Hematopoietic multipotent progenitor cell (in vitro differentiated cells): ENCODE results near the gene ARHGEF7. TPM values are rescaled to one million over a fixed set of nuclear protein-coding genes. Genes with fewer than 3 reads are reported as not detected.

Source experiments
- DNase-seq, 3 donors: peaks; one replicate each; pipeline ENCODE4 v3.0.0-alpha.2; 2011 to 2015; ENCODE audit warnings: low read depth in 2 of 3, low spot score in 2 of 3
- total RNA-seq: library from RNA; depleted of rRNA; stranded (reverse); fragments of >200 nt; gene quantifications from one replicate; pipeline ENCODE4 v1.2.3, GENCODE V29; 2012

ARHGEF7 gene
- total RNA-seq, 1 donor: 34.2 TPM

GRCh38 chr13:111099290-111099689, 15.8 kb upstream of the ARHGEF7 start:
- DNase-seq: no peak

GRCh38 chr13:111110054-111110453, 5.1 kb upstream of the ARHGEF7 start:
- DNase-seq: no peak

DNA sequence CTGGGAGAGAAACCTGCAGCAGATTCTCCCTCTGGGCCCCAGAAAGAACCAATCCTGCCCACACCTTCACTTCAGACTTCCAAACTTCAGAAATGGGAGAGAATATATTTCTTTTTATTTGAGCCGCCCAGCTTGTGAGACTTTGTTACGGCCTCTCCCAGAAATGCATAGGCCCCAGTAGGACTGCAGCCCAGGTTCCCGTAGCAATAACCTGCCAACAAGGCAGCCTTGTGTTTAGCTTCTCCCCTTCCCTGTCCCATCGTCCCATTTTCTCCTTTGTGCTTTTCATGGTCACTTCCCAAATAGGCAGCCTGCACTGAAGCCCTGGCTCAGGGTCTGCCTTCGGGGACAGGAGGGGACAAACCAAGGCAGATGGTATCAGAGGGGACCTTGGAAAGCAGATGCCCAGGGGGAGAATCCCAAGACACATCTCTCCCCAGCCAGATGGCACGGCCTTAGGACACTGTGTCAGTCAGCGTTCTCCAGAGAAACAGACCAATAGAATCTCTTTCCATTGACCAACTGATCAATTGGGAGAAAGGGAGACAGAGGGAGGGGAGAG, 3.7 kb upstream of the ARHGEF7 start:
- no peak for DNase-seq

DNA sequence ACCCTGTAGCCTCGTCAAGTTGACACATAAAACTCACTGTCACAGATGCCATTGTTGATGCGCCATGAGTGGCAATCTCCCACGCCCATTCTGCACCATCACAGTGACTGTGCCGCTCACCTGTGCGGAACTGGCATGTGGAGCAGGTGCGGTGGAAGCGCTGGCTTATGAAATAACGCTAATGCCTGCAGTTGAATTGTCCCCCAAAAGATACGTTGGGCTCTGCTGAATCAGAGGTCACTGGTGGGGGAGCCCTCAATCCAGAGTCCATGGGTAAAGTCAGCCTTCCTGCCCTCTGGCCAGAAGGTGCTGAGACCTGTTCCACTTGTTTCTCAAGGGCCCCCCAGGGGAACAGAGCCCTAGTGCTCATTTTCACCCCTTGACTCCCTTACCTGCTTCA, 2.9 kb upstream of the ARHGEF7 start:
- DNase-seq: no peak

DNA sequence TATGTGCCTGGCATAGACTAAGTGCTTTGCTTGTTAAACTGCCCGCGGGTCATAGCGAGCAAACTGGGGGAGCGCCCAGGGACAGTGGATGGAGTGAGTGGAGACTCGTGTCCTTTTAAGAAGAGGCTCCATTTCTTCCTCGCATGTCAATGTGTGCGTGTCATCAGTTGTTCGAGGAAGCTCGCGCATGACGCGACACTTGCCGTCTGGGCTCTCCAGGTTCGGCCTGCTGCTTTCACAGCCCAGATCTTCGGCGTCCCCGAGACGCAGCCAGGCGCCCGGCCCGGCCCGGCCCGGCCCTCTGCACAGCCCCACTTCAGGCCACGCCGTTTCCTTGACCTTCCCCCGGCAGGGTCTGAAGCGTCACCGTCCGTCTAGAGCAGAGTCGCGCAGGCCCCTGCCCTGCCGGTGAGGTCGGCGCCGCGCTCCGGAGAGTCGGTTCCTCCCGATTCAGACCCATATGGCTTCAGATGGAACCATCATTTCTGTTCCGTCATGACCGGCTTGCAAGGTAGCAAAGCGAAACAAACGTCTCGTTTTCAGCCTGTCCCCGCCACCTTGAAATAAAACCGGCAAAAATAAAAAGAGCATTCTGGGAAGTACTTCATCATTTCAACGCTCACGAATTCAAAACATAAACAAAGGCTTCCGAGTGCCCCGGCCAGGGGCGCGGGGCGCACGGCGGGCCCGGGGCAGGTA, 599 bp upstream of the ARHGEF7 start:
- peak in 2 of 3 donors; percentile 41 to 57 for DNase-seq

DNA sequence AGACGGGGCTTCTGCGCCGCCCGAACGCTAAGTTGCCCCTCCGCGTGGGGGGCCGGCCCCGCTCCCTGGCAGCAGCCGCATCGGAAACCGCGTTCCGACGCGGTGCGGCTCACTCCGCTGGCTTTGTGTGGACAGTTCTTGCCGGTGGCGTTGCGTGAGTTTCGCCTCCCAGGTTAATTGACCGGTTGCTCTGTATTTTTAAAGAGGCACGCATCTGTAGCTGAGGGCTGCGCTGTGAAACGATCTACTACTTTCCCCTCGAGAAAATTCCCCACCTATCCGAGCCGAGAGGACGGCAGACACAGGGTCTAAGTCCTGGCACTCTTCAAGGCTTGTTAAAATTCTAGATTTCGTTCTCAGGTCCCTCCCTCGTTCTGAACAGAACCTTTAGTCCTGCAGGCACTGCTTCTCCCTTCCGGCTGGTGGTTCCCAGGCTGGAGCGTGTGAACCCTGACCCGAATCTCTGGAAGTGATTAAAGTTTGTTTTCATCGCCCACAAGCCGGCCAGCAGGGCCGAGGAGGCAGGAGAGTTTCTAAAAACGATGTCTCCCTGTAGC, 933 bp downstream of the ARHGEF7 start:
- peak in 1 of 3 donors; percentile 17 for DNase-seq

DNA sequence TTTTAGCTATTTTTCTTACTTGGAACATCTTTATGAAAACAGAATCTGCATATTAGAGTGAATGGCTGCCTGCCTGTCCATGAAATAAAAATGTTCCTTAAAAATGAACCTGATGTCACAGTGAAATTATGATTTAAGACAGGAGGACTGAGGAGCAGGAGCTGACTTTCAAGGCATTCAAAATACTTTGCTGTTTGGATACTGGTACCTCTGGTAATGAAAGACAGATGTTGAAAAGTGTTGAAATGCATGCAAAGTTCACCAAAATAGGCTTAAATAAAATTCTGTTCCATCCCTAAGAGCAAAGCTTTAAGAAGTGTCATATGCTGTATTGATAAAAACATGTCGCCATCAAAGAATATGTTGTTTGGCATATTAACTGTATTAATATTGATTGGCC, 1.7 kb downstream of the ARHGEF7 start:
- DNase-seq: no peak

DNA sequence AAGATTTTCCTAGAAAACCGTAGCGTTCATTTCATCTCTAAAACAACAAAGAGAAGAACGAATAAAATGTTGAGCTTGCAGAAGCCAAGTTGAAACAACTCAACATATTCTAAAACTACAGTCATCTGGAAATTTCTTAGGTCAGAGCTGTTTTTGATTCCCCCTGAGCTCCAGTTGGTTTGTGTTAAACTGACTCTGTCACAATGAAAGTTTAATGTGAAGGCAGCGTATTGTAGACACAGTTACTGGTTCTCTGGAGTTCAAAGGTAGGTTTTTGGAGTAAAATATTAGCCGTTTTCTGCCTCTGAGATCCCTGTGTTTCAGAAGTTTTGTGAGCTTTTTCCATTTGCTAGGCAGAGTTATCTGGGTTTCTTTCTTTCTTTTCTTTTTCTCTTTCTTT, 2.2 kb downstream of the ARHGEF7 start:
- no peak for DNase-seq

GRCh38 chr13:111117961-111118360, 2.9 kb downstream of the ARHGEF7 start:
- no peak for DNase-seq

- DNase-seq: no peak
These were observed 3.9 kb downstream of the ARHGEF7 start for GRCh38 chr13:111118898-111119607.

DNA sequence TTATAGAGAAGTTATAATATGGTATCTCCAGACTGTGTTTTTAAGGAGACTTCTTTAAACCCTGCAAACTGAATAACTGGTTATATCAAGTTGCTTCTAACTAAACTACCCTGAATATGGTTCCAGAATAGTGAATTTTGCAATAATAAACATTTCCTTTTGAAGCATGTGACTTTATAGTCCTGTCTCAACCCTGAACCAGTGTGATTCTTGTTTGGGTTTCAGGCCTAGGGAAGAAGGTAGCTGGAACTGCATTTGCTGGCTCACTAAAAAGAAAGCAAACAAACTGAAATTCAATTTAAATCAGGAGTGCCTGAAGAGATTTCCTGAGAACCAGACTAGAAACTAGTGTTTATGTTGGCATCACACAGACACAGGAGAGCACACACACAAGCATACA, 4.9 kb downstream of the ARHGEF7 start:
- DNase-seq: no peak

DNA sequence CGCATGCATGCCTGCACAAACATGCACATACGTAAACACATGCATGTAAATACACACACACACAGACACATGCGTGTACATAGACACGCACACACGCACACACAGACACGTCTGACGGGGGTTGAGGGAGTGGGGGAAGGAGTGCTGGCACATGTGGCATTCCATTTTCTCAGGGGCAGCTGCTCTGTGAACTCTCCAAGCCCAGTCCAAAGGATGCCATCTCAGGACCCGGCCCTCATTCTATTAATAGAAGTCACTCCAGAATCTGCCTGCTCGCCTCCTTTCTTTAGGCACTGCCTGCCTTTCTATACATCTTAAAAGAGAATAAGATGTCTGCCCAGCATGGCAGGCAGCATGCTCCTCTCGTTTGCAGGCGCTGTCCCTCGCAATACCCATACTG, 5.3 kb downstream of the ARHGEF7 start:
- no peak for DNase-seq

DNA sequence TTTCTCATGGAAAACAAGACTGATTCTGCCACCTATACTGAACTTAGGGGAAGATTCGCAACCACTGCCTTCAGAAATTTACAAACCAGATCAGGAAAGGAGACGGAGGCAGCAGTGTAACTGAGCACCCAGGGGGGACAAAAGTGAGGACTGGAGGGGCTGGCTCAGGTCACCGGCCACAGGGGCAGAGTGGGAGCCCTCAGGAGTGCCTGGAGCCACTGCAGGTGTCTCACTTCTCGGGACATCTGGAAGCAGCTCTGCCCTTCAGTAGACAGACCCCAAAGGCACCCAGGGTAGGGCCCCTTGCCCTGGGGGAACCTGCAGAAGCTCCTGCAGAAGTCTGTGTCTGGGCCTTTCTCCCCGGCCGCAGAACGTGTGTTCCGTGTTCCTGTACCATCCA, 5.8 kb downstream of the ARHGEF7 start:
- DNase-seq: no peak

DNA sequence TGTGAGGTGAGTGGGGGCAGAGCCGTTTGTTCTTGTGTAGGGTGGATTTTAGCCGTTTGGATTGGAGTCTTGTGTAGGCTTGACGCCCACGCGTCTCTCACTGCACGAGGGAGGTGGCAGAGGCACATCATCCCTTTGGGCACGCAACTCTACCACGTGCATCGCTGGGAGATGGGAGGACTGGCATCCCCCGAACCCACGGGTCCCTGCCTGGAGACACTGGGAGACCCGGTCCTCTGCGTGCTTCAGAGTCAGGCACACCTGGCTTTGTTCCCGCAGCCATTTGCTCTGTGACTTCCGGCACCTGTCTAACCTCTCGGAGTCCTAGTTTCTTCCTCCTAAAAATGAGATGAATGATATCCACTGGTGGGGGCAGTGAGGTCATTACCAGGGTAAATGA, 6.4 kb downstream of the ARHGEF7 start:
- DNase-seq: no peak

GRCh38 chr13:111122056-111122455, 6.9 kb downstream of the ARHGEF7 start:
- DNase-seq: no peak

GRCh38 chr13:111122631-111123030, 7.5 kb downstream of the ARHGEF7 start:
- DNase-seq: no peak

GRCh38 chr13:111123221-111123620, 8.1 kb downstream of the ARHGEF7 start:
- DNase-seq: no peak

DNA sequence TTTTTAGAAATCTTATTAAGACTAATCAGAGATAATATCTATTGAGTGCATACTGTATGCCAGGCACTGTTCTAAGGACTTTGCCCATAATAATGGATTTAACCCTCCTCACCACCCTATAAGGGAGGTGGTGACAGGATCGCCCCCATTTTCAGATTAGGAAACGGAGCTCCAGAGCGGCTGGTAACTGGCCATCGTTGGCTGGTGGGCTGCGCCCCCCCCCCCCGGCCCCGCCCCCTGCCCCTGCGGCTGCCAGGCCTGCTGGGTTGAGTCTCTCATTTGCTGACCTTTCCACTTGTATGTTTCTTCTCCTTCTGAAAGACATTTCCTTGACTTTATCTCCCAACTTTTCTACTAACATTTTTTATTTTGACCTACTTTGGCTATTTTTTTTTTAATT, 8.5 kb downstream of the ARHGEF7 start:
- no peak for DNase-seq

GRCh38 chr13:111126509-111126908, 11.4 kb downstream of the ARHGEF7 start:
- DNase-seq: no peak

DNA sequence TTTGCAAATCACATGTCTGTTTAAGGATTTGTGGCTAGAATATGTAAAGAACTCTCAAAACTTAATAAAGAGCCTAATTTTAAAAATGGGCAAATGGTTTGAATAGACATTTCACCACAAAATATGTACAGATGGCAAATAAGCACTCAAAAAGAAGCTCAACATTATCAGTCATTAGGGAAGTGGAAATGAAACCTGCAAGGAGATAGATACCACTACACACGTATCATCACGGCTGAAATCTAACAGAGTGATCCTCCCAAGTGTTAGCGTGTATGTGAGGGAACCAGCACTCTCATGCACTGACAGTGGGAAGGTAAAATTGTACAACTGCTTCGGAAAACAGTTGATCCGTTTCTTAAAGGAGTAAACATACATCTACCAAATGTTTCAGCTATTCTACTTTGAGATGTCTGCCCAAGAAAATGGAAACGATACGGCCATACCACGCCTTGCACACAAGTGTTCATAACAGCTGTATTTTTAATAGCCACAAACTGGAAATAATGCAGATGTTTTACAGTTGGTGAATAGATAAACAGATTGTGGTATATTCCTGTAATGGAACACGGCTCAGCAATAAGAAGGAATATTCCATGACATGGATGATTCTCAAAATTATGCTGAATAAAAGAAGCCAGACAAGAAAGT, 14.5 kb downstream of the ARHGEF7 start:
- DNase-seq: no peak

- DNase-seq: no peak
These were observed 15.0 kb downstream of the ARHGEF7 start for GRCh38 chr13:111130116-111130508.
